ENCODE results near the gene RIMBP2.

DNA sequence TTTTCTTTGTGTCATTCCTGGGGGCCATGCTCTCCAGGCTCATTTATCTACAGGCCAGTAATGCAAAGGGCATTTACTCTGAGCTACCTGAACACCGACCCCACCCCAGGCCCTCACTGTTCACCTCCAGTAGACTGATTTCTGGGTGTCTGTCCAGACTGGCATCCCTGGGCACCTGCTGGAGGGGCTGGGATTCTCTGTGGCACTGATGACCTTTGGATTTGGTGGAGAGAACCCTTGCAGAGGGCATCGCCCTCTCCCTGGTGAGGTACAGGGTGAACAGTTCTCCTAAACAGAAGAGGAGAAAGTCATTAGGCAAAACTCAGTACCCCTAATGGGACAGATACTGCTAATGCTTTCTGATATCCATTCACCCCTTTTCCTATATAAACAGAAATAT is 27.1 kb upstream of the RIMBP2 start:
- TF ChIP-seq, protein P1, sequence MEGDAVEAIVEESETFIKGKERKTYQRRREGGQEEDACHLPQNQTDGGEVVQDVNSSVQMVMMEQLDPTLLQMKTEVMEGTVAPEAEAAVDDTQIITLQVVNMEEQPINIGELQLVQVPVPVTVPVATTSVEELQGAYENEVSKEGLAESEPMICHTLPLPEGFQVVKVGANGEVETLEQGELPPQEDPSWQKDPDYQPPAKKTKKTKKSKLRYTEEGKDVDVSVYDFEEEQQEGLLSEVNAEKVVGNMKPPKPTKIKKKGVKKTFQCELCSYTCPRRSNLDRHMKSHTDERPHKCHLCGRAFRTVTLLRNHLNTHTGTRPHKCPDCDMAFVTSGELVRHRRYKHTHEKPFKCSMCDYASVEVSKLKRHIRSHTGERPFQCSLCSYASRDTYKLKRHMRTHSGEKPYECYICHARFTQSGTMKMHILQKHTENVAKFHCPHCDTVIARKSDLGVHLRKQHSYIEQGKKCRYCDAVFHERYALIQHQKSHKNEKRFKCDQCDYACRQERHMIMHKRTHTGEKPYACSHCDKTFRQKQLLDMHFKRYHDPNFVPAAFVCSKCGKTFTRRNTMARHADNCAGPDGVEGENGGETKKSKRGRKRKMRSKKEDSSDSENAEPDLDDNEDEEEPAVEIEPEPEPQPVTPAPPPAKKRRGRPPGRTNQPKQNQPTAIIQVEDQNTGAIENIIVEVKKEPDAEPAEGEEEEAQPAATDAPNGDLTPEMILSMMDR (IDR thresholded peaks at IDR 0.05) = no peak
- TF ChIP-seq ZFX (IDR thresholded peaks at IDR 0.05; ENCODE audit: borderline replicate concordance) = no peak
